H1 (cell line): ENCODE measurements around the gene POLR1D.

Experiments
- BCL11A ChIP-seq, 2 experiments: IDR thresholded peaks; one replicate each; pipeline ENCODE4 v1.6.1; 2011; ENCODE audit warnings: low read depth in 2 of 2, low read length in 2 of 2, mild to moderate bottlenecking in 2 of 2
- BRCA1 ChIP-seq: IDR thresholded peaks from 2 replicates; pipeline ENCODE4 v1.6.1; 2012; ENCODE audit warnings: low read depth, low read length, improper control_type of control experiment
- CBX5 ChIP-seq: fragments of 300-800, 300-1000 bp; sonication (generic); IDR thresholded peaks from 2 replicates; pipeline ENCODE4 v1.7.1; 2016; ENCODE audit warnings: antibody characterized with exemption, low read length, low read depth
- CEBPB ChIP-seq: IDR thresholded peaks from 2 replicates; pipeline ENCODE4 v1.6.1; 2012; ENCODE audit warnings: low read depth, low read length
- HDAC6 ChIP-seq: IDR thresholded peaks from one replicate; pipeline ENCODE4 v1.7.1; 2012; ENCODE audit warnings: low read depth, mild to moderate bottlenecking, inconsistent platforms, low read length, moderate library complexity
- NRF1 ChIP-seq: IDR thresholded peaks from 2 replicates; pipeline ENCODE4 v1.6.1; 2011; ENCODE audit warnings: mild to moderate bottlenecking, low read depth, low read length, improper control_type of control experiment
- POLR2AphosphoS5 ChIP-seq: IDR thresholded peaks from 2 replicates; pipeline ENCODE4 v1.6.1; 2011; ENCODE audit warnings: low read depth, low read length
- POU5F1 ChIP-seq: IDR thresholded peaks from 2 replicates; pipeline ENCODE4 v1.6.1; 2011; ENCODE audit warnings: low read depth, mild to moderate bottlenecking, low read length, moderate library complexity
- RXRA ChIP-seq: IDR thresholded peaks from 2 replicates; pipeline ENCODE4 v1.6.1; 2011; ENCODE audit warnings: low read depth, mild to moderate bottlenecking, low read length, moderate library complexity; ENCODE audit not compliant: insufficient read depth
- TAF7 ChIP-seq: optimal IDR thresholded peaks from 2 replicates; pipeline ENCODE3; 2011; ENCODE audit warnings: low read depth, mild to moderate bottlenecking, inconsistent platforms, low read length, moderate library complexity, borderline replicate concordance
- YY1 ChIP-seq: IDR thresholded peaks from 2 replicates; pipeline ENCODE4 v1.6.1; 2011; ENCODE audit warnings: low read depth, mild to moderate bottlenecking, low read length
- TF ChIP-seq, protein P1 (sequence below), 3 experiments: IDR thresholded peaks; 1 replicate in 2 of 3; 2 replicates in 1 of 3; pipeline versions ENCODE4 v1.5.1 to v1.6.1; 2011; ENCODE audit warnings: low read length in 3 of 3, mild to moderate bottlenecking in 3 of 3, inconsistent platforms in 2 of 3, low read depth in 1 of 3, moderate library complexity in 1 of 3; ENCODE audit not compliant: insufficient read depth in 1 of 3; ENCODE audit errors: control extremely low read depth in 1 of 3

DNA sequence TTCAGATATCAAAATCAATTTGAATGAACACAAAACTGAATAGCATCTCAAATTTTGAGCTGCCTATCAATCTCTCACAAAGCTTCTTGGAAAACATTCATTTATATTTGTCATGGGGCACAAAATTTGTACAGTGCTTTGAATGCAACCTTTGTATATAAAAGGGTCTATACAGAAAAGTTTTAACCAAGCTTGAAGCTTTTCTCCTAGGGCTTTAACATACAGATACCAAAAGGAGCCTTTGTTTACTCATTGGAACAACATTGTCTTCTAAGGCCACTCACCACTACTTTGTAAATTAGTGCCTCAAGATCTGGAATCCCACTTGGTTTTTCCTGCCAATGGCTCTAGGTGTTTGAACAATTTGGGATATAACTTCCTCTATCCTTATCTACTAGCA lies 22.6 kb upstream of the POLR1D start:
- TF ChIP-seq, protein P1, sequence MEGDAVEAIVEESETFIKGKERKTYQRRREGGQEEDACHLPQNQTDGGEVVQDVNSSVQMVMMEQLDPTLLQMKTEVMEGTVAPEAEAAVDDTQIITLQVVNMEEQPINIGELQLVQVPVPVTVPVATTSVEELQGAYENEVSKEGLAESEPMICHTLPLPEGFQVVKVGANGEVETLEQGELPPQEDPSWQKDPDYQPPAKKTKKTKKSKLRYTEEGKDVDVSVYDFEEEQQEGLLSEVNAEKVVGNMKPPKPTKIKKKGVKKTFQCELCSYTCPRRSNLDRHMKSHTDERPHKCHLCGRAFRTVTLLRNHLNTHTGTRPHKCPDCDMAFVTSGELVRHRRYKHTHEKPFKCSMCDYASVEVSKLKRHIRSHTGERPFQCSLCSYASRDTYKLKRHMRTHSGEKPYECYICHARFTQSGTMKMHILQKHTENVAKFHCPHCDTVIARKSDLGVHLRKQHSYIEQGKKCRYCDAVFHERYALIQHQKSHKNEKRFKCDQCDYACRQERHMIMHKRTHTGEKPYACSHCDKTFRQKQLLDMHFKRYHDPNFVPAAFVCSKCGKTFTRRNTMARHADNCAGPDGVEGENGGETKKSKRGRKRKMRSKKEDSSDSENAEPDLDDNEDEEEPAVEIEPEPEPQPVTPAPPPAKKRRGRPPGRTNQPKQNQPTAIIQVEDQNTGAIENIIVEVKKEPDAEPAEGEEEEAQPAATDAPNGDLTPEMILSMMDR (IDR thresholded peaks at IDR 0.05; ENCODE audit: control extremely low read depth in 1 of 3, insufficient read depth in 1 of 3, low read depth in 1 of 3, low read length in 3 of 3) = no peak
- no peak for TF ChIP-seq POLR2AphosphoS5
- TF ChIP-seq YY1 = no peak
- no peak for TF ChIP-seq CEBPB
- TF ChIP-seq CBX5 = no peak
- no peak for TF ChIP-seq NRF1
- TF ChIP-seq BCL11A (IDR thresholded peaks at IDR 0.05; ENCODE audit: low read depth in 2 of 2, low read length in 2 of 2) = no peak
- TF ChIP-seq RXRA = no peak
- TF ChIP-seq BRCA1 = no peak
- TF ChIP-seq POU5F1 = no peak
- TF ChIP-seq HDAC6 = no peak
- no peak for TF ChIP-seq TAF7
